Natural killer cell treated with Interleukin-12 subunit alpha and Interleukin-12 subunit beta and Interleukin-15 and Interleukin-18, amount 100 ng/mL, for 72 hours (primary cell): ENCODE results near the gene SNUPN. TPM values are rescaled to one million over a fixed set of nuclear protein-coding genes. Genes with fewer than 3 reads are reported as not detected.

Source experiments
- ATAC-seq, 2 donors: fragments of 150-1000 bp; cut with Tn5 transposase in 1 of 2; sonication (Bioruptor Pico), chemical (Tn5 transposase) in 1 of 2; 2 replicates each; pipeline ENCODE4 v1.10.0; 2021
- DNase-seq: peaks from one replicate; pipeline ENCODE4 v3.0.0; 2022; ENCODE audit warnings: low spot score
- H3K27ac Mint-ChIP-seq, 2 donors: 1 replicate in 1 of 2; 2 replicates in 1 of 2; pipeline ENCODE4 v1.8.0; 2022; ENCODE audit warnings: mixed read lengths in 2 of 2, mild to moderate bottlenecking in 1 of 2, moderate library complexity in 1 of 2
- H3K27me3 Mint-ChIP-seq, 2 donors: 1 replicate in 1 of 2; 2 replicates in 1 of 2; pipeline ENCODE4 v1.8.0; 2022; ENCODE audit warnings: mixed read lengths in 2 of 2
- H3K36me3 Mint-ChIP-seq: one replicate; pipeline ENCODE4 v1.8.0; 2022; ENCODE audit warnings: mixed read lengths
- H3K4me1 Mint-ChIP-seq, 2 donors: 1 replicate in 1 of 2; 2 replicates in 1 of 2; pipeline ENCODE4 v1.8.0; 2022; ENCODE audit warnings: low read depth in 2 of 2, mixed read lengths in 2 of 2, mild to moderate bottlenecking in 1 of 2
- H3K4me3 Mint-ChIP-seq: one replicate; pipeline ENCODE4 v1.8.0; 2022; ENCODE audit warnings: mixed read lengths
- H3K9me3 Mint-ChIP-seq: 2 replicates; pipeline ENCODE4 v1.8.0; 2022; ENCODE audit warnings: mixed read lengths
- total RNA-seq, 2 donors: library from RNA; stranded (reverse); gene quantifications; one replicate each; pipeline ENCODE4 v1.2.3, GENCODE V29; 2022

Gene SNUPN
- total RNA-seq: 10 to 100 TPM; 15.5 to 26.7 TPM

DNA sequence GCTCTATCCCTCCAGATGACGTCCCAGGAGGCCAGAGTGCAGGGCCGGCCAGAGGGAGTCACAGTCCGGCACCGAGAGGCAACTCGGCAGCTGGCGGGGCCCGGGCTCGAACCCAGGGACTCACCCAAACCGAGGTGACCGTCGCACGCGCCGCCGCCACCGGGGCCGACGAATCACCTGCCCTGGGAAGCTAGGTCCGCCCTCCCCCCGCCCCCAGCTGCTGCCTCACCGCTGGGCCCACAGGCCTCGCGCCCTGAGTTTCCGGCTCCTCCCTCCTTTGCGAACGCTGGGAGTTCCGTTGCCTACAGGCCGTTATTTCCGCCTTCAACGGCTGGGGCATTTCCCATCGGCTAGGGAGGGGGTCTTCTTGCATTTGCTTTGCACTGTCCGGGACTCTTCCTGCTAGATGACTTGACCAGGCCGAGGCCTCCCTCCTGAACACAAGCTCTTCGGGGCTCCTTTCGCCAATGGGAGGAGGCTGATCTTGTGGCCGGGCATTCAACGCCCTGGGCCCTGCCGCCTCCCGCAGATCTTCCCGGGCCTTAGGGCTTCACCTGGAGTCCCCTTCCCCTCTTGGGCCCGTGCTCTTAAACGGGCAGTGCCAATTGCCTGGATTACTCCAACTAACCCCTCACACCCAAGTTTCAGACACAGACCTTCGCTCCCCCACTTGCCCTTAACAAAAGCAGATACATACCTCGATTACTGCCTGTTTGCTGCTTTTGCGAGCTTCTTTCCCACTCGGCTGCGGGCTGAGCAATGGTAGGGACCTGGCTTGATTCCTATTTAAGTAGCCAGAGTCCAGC, at the start of gene SNUPN:
TSS of gene SNUPN (minus strand) at position 184 of the 806 bp plus-strand sequence. CDS start 4,674 bp downstream, outside the sequence.
- no peaks in the 10 kb centered on the region for H3K9me3 Mint-ChIP-seq
- peak within 1 kb of the TSS; percentile 95 for H3K4me3 Mint-ChIP-seq
- no peaks in the 10 kb centered on the region for H3K36me3 Mint-ChIP-seq
- no peaks in the 10 kb centered on the region for H3K27me3 Mint-ChIP-seq
- peaks cover 19 to 20% of the 10 kb centered on the region in 2 donors for H3K4me1 Mint-ChIP-seq
- peak; percentile 95 for DNase-seq
- H3K27ac Mint-ChIP-seq: peak within 1 kb of the TSS; percentile 97 to 99
- ATAC-seq: peak; percentile 96 to 97

DNA sequence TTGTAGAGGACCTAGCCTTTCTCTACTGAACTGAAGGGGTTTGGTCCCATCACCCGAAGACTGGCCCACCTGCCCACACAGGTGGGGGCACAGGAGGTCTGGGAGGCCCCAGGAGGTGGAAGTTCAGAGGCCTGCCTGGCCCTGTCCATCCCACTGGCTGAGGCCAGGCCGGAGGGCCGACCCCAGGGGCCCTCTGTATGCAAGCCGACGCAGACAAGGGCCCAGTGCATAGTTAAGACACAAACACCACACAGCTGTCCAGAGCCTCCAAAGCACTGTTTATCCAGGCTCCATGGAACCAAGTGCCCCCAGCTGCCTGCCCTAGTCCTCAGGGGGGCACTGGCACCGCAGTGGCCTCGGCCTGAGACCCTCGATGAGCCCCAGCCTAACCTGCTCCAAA, 48.8 kb upstream of the SNUPN start:
- DNase-seq (no peak), ATAC-seq (peak in 1 of 2 donors; percentile 5)
- no peaks in the 10 kb centered on the region for H3K27me3 Mint-ChIP-seq
- no peaks in the 10 kb centered on the region for H3K4me1 Mint-ChIP-seq
- no peak overlapping the region for H3K27ac Mint-ChIP-seq
- no peaks in the 10 kb centered on the region for H3K36me3 Mint-ChIP-seq
- no peak overlapping the region for H3K4me3 Mint-ChIP-seq
- H3K9me3 Mint-ChIP-seq: no peaks in the 10 kb centered on the region

DNA sequence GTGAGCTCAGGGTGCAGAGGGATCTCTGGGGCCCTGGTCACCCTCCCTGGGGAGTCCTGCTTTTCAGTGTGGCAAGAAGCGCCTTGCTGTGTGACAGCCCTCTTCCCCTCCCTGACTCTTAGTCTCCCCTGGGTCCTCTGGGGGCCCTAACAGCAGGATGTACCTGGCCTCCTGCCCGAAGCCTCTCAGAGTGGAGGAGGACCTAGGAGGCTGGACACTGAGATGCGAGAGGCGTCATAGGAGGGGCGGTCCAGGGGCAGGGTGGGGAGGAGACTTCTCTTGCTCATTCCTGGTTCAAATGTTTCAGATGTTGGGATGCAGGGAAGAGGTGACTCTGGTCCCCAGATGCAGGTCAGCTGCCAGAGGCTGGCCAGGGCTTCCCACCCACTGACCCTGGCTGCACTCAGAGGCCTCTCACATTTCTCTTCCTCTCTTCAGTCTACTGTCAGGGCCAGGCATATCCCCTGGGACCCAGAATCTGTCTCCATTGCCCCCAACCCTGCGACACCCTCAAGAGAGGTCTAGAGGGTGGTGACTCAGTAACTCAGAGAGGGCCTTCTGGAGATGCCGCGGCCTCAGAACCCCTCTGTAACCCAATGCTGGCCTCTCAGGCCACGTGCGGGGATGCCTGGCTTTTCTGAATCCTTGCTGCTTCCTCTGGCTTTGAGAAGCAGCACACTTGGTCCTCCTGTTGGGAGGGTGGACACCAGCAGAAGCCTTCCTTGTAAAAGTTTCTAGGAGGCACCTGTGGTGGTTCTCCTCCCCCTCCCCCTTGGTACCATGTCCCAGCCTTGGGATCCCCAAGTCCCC, 48.1 kb upstream of the SNUPN start:
- Mint-ChIP-seq H3K4me1 (no peaks in the 10 kb centered on the region), H3K27ac (no peak overlapping the region), H3K4me3 (no peak overlapping the region), H3K9me3 (no peaks in the 10 kb centered on the region), H3K36me3 (no peaks in the 10 kb centered on the region), H3K27me3 (no peaks in the 10 kb centered on the region)
- ATAC-seq: no peak
- no peak for DNase-seq

DNA sequence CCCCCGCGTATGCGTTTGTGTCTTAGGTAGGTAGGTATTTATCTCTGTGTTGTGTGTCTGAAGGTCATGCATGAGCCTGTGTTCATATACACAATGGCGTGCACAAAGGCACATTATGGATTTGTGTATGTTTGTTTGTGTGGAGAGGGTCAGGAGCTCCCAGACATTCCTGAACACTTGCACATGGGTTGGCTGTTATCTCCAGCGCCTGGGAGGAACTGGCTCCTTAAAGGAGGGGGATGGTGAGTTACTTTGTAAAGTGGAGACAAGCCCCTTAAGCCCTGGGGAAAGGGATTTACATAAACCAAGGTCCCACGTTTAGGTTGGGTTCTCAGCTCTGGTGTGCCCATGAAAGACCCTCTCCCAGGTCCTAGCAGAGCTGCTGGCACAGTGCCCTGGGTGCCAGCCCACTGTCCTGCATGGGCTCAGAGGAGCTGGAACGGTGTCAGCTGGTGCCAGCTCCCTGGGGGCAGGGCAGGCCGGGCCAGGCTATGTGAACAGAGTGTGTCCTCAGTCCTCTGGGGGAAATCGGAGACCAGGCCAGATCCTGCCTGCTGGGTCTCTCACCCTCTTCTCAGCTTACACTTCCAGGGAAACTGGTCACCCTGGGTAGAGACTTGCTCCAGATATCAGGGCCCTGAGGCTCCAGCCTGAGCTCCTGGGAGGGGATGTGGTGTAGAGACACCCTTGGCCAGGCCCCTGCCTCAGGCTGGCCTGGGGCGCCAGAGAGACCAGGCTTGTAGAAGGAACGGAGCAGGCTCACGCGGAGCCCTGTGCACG, 47.3 kb upstream of the SNUPN start:
- Mint-ChIP-seq H3K4me3 (no peak overlapping the region), H3K27me3 (no peaks in the 10 kb centered on the region), H3K4me1 (no peaks in the 10 kb centered on the region), H3K36me3 (no peaks in the 10 kb centered on the region), H3K27ac (no peak overlapping the region), H3K9me3 (no peaks in the 10 kb centered on the region)
- no peak for DNase-seq
- no peak for ATAC-seq

DNA sequence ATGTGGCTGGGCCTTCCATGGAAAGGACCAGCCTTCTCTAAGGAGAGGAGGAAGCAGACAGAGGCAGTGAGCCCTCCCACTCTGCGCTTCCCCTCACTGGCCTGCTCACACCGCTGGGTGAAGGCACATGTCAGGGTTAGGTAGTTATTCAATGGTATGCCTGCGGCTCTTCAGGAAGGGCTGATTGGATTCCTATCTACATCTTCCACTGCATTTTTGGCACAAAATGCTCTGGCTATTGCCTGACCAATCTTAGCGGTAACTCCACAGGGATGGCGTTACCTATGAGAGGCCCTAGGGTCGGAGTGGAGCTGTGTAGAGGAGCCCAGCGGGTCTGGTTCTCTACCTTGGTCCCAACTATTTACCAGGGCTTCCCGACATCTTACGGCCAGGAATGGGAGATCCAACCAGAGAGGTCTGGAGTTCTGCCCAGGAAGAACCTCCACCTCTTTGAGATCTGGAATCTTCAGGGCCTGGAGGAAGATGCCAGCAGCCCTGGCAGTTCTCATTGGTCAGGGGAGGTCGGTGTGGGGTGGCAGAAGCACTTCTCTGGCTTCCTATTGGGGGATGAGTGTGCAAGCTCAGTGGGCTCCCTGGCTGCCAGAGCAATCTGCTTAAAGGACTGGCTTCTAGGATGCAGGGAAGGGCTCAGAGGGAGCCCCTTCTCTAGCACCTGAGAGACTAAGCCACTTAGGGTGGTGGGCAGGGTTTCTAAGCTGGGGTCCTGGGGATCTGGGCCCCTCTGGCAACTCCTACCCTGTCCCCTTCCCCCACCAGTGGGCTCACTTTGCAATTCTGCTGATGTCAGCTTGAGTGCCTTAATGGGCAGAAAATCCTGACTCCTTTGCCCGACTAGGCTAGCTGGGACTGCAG, 46.4 kb upstream of the SNUPN start:
- no peak for ATAC-seq
- no peaks in the 10 kb centered on the region for H3K4me1 Mint-ChIP-seq
- H3K36me3 Mint-ChIP-seq: no peaks in the 10 kb centered on the region
- no peaks in the 10 kb centered on the region for H3K9me3 Mint-ChIP-seq
- no peak overlapping the region for H3K27ac Mint-ChIP-seq
- no peaks in the 10 kb centered on the region for H3K27me3 Mint-ChIP-seq
- no peak overlapping the region for H3K4me3 Mint-ChIP-seq
- no peak for DNase-seq

DNA sequence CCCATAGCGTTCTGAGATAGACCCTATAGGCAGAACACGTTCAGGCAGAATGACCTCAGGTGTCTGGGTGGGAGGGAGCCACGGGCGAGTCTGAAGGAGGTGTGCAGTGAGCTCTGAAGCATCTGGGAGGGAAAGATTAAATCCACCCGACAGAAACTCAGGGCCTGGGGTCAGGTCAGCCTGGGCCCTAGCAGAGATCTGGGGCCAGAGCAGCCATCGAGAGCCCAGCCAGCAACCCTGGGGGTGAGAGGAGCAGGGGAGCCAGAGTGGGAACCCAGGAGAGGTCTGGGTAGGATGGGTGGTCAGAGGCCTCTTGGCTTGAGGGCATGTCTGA, 44.3 kb upstream of the SNUPN start:
- Mint-ChIP-seq H3K9me3 (no peaks in the 10 kb centered on the region), H3K27me3 (peaks cover 0 to 2% of the 10 kb centered on the region in 2 donors), H3K4me1 (peaks cover 0 to 4% of the 10 kb centered on the region in 2 donors), H3K4me3 (no peak overlapping the region), H3K27ac (no peak overlapping the region), H3K36me3 (no peaks in the 10 kb centered on the region)
- DNase-seq (no peak), ATAC-seq (no peak)

DNA sequence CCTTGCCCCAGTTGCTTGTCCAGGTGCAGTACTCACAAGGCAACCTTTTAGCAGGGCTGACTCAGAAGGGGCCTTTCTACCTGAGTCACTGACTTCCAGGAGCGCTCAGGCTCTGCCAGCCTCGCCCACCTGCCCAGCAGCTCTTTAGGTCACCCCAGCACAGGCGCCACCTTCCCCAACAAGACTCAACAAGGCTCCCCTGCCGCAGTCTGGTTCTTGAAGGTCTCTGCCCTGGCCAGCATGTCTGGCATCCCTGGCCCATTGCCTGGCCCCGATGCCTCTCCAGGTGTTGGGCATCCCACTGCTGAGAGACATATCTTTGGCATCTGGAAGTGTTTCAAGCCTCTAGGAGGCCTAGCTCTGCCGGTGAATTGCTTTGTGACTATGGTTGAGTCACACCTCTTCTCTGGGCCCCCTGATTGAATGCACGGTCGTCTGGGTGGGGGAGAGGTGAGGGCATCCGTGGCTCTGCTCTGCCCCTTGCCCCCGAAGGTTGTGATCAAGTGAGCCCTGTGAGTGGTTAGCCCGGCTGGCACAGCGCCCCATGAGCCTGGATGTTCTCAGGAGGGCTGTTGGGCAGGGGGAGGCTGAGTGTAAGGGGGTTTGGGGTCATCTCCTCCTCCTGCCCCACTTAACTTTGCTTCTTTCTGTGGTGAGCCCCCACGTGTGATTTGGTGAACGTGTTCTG, 43.8 kb upstream of the SNUPN start:
- Mint-ChIP-seq H3K27ac (no peak overlapping the region), H3K27me3 (peaks cover 0 to 2% of the 10 kb centered on the region in 2 donors), H3K4me1 (peaks cover 0 to 4% of the 10 kb centered on the region in 2 donors), H3K9me3 (no peaks in the 10 kb centered on the region), H3K36me3 (no peaks in the 10 kb centered on the region), H3K4me3 (no peak overlapping the region)
- ATAC-seq (peak in 1 of 2 donors; percentile 3), DNase-seq (no peak)

DNA sequence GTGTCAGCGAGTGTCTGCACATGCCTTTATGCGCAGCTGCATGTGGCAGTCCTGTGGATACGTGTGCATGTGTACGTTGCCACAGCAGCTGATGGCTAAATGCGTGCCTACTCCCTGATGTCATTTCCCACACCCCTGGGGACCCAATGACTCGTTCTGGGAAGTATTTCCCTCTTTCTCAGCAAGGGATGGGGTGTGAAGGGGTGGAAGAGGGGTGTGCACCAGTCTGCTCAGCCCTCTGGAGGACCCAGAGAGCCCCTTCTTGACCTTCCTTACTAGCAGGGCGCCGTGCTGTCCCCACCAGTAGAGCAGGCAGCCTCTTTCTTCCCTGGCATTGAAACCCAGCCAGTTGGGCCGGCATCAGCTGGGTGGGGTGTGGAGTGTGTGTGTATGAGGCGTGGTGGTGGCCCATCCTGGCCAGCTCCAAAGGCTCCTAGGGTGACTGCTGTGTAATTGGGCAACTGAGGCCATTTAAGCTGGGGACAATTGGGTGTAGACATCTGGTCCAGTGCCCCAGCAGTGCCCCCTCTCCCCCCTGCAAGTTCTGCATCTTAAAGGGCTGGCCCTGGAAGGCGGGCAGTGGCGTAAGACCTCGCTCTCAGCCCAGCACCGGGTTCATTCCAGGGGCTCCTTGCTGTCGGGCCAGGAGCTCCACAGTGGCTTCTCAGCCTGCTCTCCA, 41.4 kb upstream of the SNUPN start:
- Mint-ChIP-seq H3K27me3 (peaks cover 0 to 2% of the 10 kb centered on the region in 2 donors), H3K36me3 (no peaks in the 10 kb centered on the region), H3K9me3 (no peaks in the 10 kb centered on the region), H3K4me1 (peaks cover 0 to 4% of the 10 kb centered on the region in 2 donors), H3K4me3 (no peak overlapping the region), H3K27ac (no peak overlapping the region)
- no peak for DNase-seq
- no peak for ATAC-seq

DNA sequence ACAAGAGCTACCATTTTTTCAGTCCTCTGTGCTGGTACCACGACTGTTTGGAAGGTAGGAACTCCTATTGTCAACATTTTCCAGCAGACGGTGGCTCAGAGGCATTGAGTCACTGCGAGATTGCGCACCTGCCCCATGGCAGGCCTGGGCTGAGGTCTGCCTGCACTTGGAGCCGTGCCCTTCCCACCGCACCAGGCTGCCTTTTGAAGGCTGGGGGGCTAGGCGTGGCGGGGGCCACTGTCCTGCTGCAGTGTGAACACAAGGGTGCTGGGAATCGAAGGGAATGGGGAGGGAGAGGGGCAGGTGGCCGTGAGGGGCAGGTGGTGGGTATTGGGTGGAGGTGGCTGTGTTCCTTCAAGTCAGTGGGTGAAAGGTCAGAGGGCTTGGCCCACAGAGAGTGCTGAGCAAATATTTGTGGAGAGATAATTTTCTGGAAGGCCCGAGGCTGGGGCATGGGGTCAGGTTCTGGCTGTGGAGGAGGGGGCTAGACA, 38.5 kb upstream of the SNUPN start:
- Mint-ChIP-seq H3K27ac (no peak overlapping the region), H3K4me1 (peaks cover 0 to 4% of the 10 kb centered on the region in 2 donors), H3K27me3 (peaks cover 0 to 2% of the 10 kb centered on the region in 2 donors), H3K4me3 (no peak overlapping the region), H3K36me3 (no peaks in the 10 kb centered on the region), H3K9me3 (no peaks in the 10 kb centered on the region)
- no peak for DNase-seq
- no peak for ATAC-seq

DNA sequence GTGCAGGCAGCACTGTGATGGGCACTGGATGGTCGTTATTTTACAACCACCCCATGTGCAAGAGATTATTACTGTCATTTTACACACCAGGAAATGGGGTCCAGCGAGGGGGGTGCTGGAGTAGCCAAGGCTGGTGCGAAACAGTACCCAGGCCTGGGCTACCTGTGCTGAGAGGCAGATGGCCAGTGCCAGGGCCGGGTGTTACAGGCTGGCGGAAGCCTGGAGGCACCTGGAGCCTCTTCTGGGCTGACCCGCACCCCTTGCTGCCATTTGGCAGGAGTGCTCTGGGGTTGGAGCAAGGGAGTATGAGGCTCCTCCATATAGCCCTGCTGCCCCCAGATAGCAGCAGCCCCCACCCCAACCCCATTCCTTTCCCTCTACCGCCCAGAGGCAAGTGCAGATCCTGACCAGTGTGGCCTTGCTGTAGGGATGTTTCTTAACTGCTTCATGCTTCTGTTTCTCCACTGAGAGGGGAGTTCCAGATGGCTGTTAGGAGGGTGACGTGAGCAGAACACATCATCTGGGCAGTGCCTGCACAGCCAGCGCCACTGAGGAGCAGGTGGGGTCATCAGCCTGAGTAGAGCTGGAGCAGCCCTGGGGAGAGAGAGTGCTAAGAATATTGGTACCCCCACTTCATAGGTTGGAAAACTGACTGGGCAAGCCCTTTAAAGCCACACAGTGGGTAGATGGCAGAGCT, 37.4 kb upstream of the SNUPN start:
- Mint-ChIP-seq H3K27ac (no peak overlapping the region), H3K36me3 (no peaks in the 10 kb centered on the region), H3K9me3 (no peaks in the 10 kb centered on the region)

DNA sequence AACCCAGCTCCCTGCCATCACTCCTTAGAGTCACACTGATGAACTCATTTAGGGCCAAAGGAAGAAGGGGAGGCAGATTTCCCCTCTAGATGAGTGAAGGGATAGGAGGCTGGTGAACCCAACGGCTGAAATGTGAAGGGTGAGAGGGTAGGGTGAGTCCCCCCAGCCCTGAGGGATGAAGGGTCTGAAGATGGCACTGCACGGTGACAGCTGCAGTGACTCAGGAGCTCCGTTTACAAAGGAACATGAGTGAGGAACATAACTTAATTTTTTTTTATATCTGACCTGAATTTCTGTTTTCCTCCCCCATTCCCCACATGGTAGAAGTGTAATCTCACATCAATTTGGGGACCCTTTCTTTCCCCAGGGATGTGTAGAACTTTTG, 36.2 kb upstream of the SNUPN start:
- ATAC-seq (no peak), DNase-seq (no peak)
- Mint-ChIP-seq H3K9me3 (no peaks in the 10 kb centered on the region), H3K36me3 (no peaks in the 10 kb centered on the region), H3K27ac (no peak overlapping the region), H3K27me3 (peaks cover 0 to 2% of the 10 kb centered on the region in 2 donors), H3K4me1 (peaks cover 0 to 4% of the 10 kb centered on the region in 2 donors), H3K4me3 (no peak overlapping the region)

More for the DNA sequence above, 37.4 kb upstream of the SNUPN start:
- ATAC-seq (no peak), DNase-seq (no peak)
- H3K4me3 Mint-ChIP-seq: no peak overlapping the region
- H3K4me1 Mint-ChIP-seq: peaks cover 0 to 4% of the 10 kb centered on the region in 2 donors
- H3K27me3 Mint-ChIP-seq: peaks cover 0 to 2% of the 10 kb centered on the region in 2 donors
